Measurements from ENCODE around the gene EFNA5. TPM values are rescaled to one million over a fixed set of nuclear protein-coding genes. Genes with fewer than 3 reads are reported as not detected.

The EFNA5 gene
- total RNA-seq, 1 donor from 2014 or later: 57.5 TPM

GRCh38 chr5:107582625-107583024 lies 88.1 kb downstream of the EFNA5 start:
- Mint-ChIP-seq H3K4me3 (no peak overlapping the region), H3K9me3 (no peaks in the 10 kb centered on the region), H3K4me1 (peaks cover 25% of the 10 kb centered on the region), H3K27ac (no peak overlapping the region), H3K27me3 (ENCODE audit: low read depth) (no peaks in the 10 kb centered on the region), H3K36me3 (no peaks in the 10 kb centered on the region)
- no peak for TF ChIP-seq CTCF (IDR thresholded peaks at IDR 0.05; ENCODE audit: unreplicated experiment)
- DNase-seq (ENCODE audit: low spot score in 2 of 2, unreplicated experiment in 2 of 2): no peak

- DNase-seq (ENCODE audit: low spot score in 2 of 2, unreplicated experiment in 2 of 2): no peak
- H3K4me3 Mint-ChIP-seq: no peak overlapping the region
- no peaks in the 10 kb centered on the region for H3K36me3 Mint-ChIP-seq
- no peaks in the 10 kb centered on the region for H3K9me3 Mint-ChIP-seq
- no peaks in the 10 kb centered on the region for H3K27me3 Mint-ChIP-seq (ENCODE audit: low read depth)
- peak overlapping the region; percentile 47 for H3K27ac Mint-ChIP-seq
- H3K4me1 Mint-ChIP-seq: peaks cover 40% of the 10 kb centered on the region
- TF ChIP-seq CTCF (IDR thresholded peaks at IDR 0.05; ENCODE audit: unreplicated experiment): no peak
Observed at GRCh38 chr5:107580889-107581820, 89.6 kb downstream of the EFNA5 start.

- Mint-ChIP-seq H3K9me3 (no peaks in the 10 kb centered on the region), H3K27ac (no peak overlapping the region), H3K4me3 (no peak overlapping the region), H3K27me3 (ENCODE audit: low read depth) (no peaks in the 10 kb centered on the region), H3K36me3 (no peaks in the 10 kb centered on the region), H3K4me1 (peaks cover 70% of the 10 kb centered on the region)
- no peak for TF ChIP-seq CTCF (IDR thresholded peaks at IDR 0.05; ENCODE audit: unreplicated experiment)
- no peak for DNase-seq (ENCODE audit: low spot score in 2 of 2, unreplicated experiment in 2 of 2)
Observed at GRCh38 chr5:107578051-107578635, 92.6 kb downstream of the EFNA5 start.

GRCh38 chr5:107577394-107577950 lies 93.3 kb downstream of the EFNA5 start:
- no peaks in the 10 kb centered on the region for H3K9me3 Mint-ChIP-seq
- no peak for TF ChIP-seq CTCF (IDR thresholded peaks at IDR 0.05; ENCODE audit: unreplicated experiment)
- H3K4me1 Mint-ChIP-seq: peaks cover 75% of the 10 kb centered on the region
- no peak overlapping the region for H3K27ac Mint-ChIP-seq
- no peak overlapping the region for H3K4me3 Mint-ChIP-seq
- no peaks in the 10 kb centered on the region for H3K36me3 Mint-ChIP-seq
- DNase-seq (ENCODE audit: low spot score in 2 of 2, unreplicated experiment in 2 of 2): no peak
- H3K27me3 Mint-ChIP-seq (ENCODE audit: low read depth): no peaks in the 10 kb centered on the region

- Mint-ChIP-seq H3K4me1 (peaks cover 81% of the 10 kb centered on the region), H3K27me3 (ENCODE audit: low read depth) (no peaks in the 10 kb centered on the region), H3K9me3 (no peaks in the 10 kb centered on the region), H3K4me3 (no peak overlapping the region), H3K36me3 (no peaks in the 10 kb centered on the region), H3K27ac (no peak overlapping the region)
- no peak for TF ChIP-seq CTCF (IDR thresholded peaks at IDR 0.05; ENCODE audit: unreplicated experiment)
- DNase-seq (ENCODE audit: low spot score in 2 of 2, unreplicated experiment in 2 of 2): no peak
Observed at GRCh38 chr5:107576736-107577393, 93.9 kb downstream of the EFNA5 start.

Data from mesothelial cell of epicardium (in vitro differentiated cells).